Liver (tissue), 9 donors: Measurements from ENCODE around the gene PEX1. TPM values are rescaled to one million over a fixed set of nuclear protein-coding genes. Genes with fewer than 3 reads are reported as not detected.

ENCODE experiments used
- DNase-seq: peaks from one replicate; pipeline ENCODE4 v3.0.0-alpha.2; 2017; ENCODE audit warnings: low spot score
- H3K27ac ChIP-seq, 2 donors: one replicate each; pipeline ENCODE4 v1.7.0; 2013; ENCODE audit warnings: inconsistent platforms in 2 of 2, low read length in 2 of 2, control low read depth in 1 of 2, low read depth in 1 of 2, mild to moderate bottlenecking in 1 of 2
- H3K27me3 ChIP-seq, 4 donors: one replicate each; pipeline versions ENCODE4 v1.6.1 to v1.7.0; 2013; ENCODE audit warnings: low read length in 3 of 4, inconsistent platforms in 1 of 4, mild to moderate bottlenecking in 1 of 4, moderate library complexity in 1 of 4; ENCODE audit not compliant: control insufficient read depth in 4 of 4, insufficient read depth in 4 of 4
- H3K36me3 ChIP-seq, 4 donors: one replicate each; pipeline versions ENCODE4 v1.6.1 to v1.7.0; 2013; ENCODE audit warnings: low read length in 3 of 4, mild to moderate bottlenecking in 3 of 4, low read depth in 1 of 4, moderate library complexity in 1 of 4; ENCODE audit not compliant: control insufficient read depth in 4 of 4, insufficient read depth in 3 of 4
- H3K4me1 ChIP-seq, 4 donors: one replicate each; pipeline versions ENCODE4 v1.6.1 to v1.7.0; 2013; ENCODE audit warnings: low read length in 3 of 4, mild to moderate bottlenecking in 3 of 4, moderate library complexity in 1 of 4; ENCODE audit not compliant: control insufficient read depth in 4 of 4, insufficient read depth in 4 of 4
- H3K4me3 ChIP-seq, 3 donors: one replicate each; pipeline versions ENCODE4 v1.6.1 to v1.7.0; 2013; ENCODE audit warnings: low read length in 3 of 3, control low read depth in 1 of 3, low read depth in 1 of 3, mild to moderate bottlenecking in 1 of 3
- H3K9ac ChIP-seq, 2 donors: one replicate each; pipeline ENCODE4 v1.7.0; 2013; ENCODE audit warnings: low read length in 2 of 2, mild to moderate bottlenecking in 2 of 2, moderate library complexity in 2 of 2, control low read depth in 1 of 2, low read depth in 1 of 2
- H3K9me3 ChIP-seq, 4 donors: one replicate each; pipeline versions ENCODE4 v1.6.1 to v1.7.0; 2013; ENCODE audit warnings: low read length in 3 of 4; ENCODE audit not compliant: control insufficient read depth in 4 of 4
- EGR1 ChIP-seq, 2 donors: IDR thresholded peaks; 2 replicates each; pipeline ENCODE4 v1.6.1; 2016 to 2018; ENCODE audit warnings: antibody characterized with exemption in 2 of 2, low read depth in 2 of 2
- FOXA1 ChIP-seq: IDR thresholded peaks from 2 replicates; pipeline ENCODE4 v1.6.1; 2016; ENCODE audit warnings: antibody characterized with exemption
- FOXA2 ChIP-seq: IDR thresholded peaks from 2 replicates; pipeline ENCODE4 v1.6.1; 2016; ENCODE audit warnings: antibody characterized with exemption
- GABPA ChIP-seq, 2 donors: IDR thresholded peaks in 1 of 2; conservative IDR thresholded peaks in 1 of 2; 2 replicates each; pipeline ENCODE4 v1.6.1; 2016; ENCODE audit warnings: antibody characterized with exemption in 2 of 2, mild to moderate bottlenecking in 1 of 2, moderate library complexity in 1 of 2
- HNF4A ChIP-seq, 2 donors: conservative IDR thresholded peaks; 2 replicates each; pipeline ENCODE4 v1.6.1; 2016; ENCODE audit warnings: antibody characterized with exemption in 2 of 2, mild to moderate bottlenecking in 2 of 2
- HNF4G ChIP-seq: IDR thresholded peaks from 2 replicates; pipeline ENCODE4 v1.6.1; 2016; ENCODE audit warnings: antibody characterized with exemption
- NR2F2 ChIP-seq: IDR thresholded peaks from 2 replicates; pipeline ENCODE4 v1.6.1; 2016; ENCODE audit warnings: antibody characterized with exemption
- RAD21 ChIP-seq, 2 donors: IDR thresholded peaks; 2 replicates each; pipeline ENCODE4 v1.6.1; 2016; ENCODE audit warnings: antibody characterized with exemption in 2 of 2, mild to moderate bottlenecking in 2 of 2
- REST ChIP-seq: IDR thresholded peaks from 2 replicates; pipeline ENCODE4 v1.6.1; 2016; ENCODE audit warnings: antibody characterized with exemption, mild to moderate bottlenecking
- RXRA ChIP-seq, 2 donors: IDR thresholded peaks; 2 replicates each; pipeline ENCODE4 v1.6.1; 2017 to 2018; ENCODE audit warnings: antibody characterized with exemption in 2 of 2, mild to moderate bottlenecking in 1 of 2
- SP1 ChIP-seq: IDR thresholded peaks from 2 replicates; pipeline ENCODE4 v1.6.1; 2018; ENCODE audit warnings: antibody characterized with exemption, mild to moderate bottlenecking
- TAF1 ChIP-seq: conservative IDR thresholded peaks from 2 replicates; pipeline ENCODE4 v1.6.1; 2016; ENCODE audit warnings: antibody characterized with exemption, mild to moderate bottlenecking
- YY1 ChIP-seq: IDR thresholded peaks from 2 replicates; pipeline ENCODE4 v1.6.1; 2016; ENCODE audit warnings: antibody characterized with exemption, mild to moderate bottlenecking
- WGBS: extraction: QIAGEN DNeasy Blood & Tissue Kit; methylation state at CpG from one replicate; pipeline ENCODE4 v1.1.7; 2013; 5-methylcytosine and 5-hydroxymethylcytosine counted together
- polyA plus RNA-seq, 2 donors: library from polyadenylated mRNA; stranded (reverse) in 1 of 2; unstranded in 1 of 2; fragments of 200-250 nt in 1 of 2; fragments of >200 nt in 1 of 2; fragmentation: Nextera tagmentation in 1 of 2; extraction: Ambion mirVana in 1 of 2; gene quantifications; one replicate each; pipeline versions ENCODE4 v1.2.1 to v1.2.3, GENCODE V29; 2013 to 2015
- total RNA-seq, 2 donors: library from RNA; depleted of rRNA; stranded (reverse); fragments of >200 nt; gene quantifications; one replicate each; pipeline ENCODE4 v1.2.3, GENCODE V29; 2014
- TF ChIP-seq, protein P1 (sequence below): IDR thresholded peaks from 2 replicates; pipeline ENCODE4 v1.6.1; 2016; ENCODE audit warnings: antibody characterized with exemption
- TF ChIP-seq, protein P2 (sequence below): fragments of 150-350 bp; IDR thresholded peaks from 2 replicates; pipeline ENCODE4 v1.5.1; 2017; ENCODE audit warnings: improper control_type of control experiment, low read depth, low read length; ENCODE audit not compliant: missing input control
- TF ChIP-seq, protein P3 (sequence below): IDR thresholded peaks from 2 replicates; pipeline ENCODE4 v1.6.1; 2016; ENCODE audit warnings: antibody characterized with exemption
- TF ChIP-seq, protein P4 (sequence below): IDR thresholded peaks from 2 replicates; pipeline ENCODE4 v1.6.1; 2016; ENCODE audit warnings: antibody characterized with exemption
- donor health status: healthy.
- donor health status: healthy.
- donor health status: healthy.
- donor health status: healthy.
- donor health status: healthy.

The PEX1 gene
- total and polyA plus RNA-seq, 4 donors = 7.2 to 18.2 (median 9.0) TPM

GRCh38 chr7:92520024-92520423 lies 8.3 kb downstream of the PEX1 start:
- no peak for DNase-seq
- WGBS = 95% methylated on average over 1 of the region's 1 CpG
- no peaks in the 10 kb centered on the region for H3K9me3 ChIP-seq
- H3K9ac ChIP-seq = no peak overlapping the region
- TF ChIP-seq GABPA (IDR thresholded peaks at IDR 0.05 in 1 of 2, conservative IDR thresholded peaks at IDR 0.05 in 1 of 2) (no peak), HNF4A (conservative IDR thresholded peaks at IDR 0.05) (no peak), EGR1 (IDR thresholded peaks at IDR 0.05; ENCODE audit: low read depth in 2 of 2) (no peak), RXRA (IDR thresholded peaks at IDR 0.05) (no peak), RAD21 (IDR thresholded peaks at IDR 0.05) (no peak)
- no peaks in the 10 kb centered on the region for H3K27me3 ChIP-seq
- H3K36me3 ChIP-seq = peaks cover 3 to 20% (median 13%) of the 10 kb centered on the region in 4 donors
- H3K27ac ChIP-seq = no peak overlapping the region
- no peaks in the 10 kb centered on the region for H3K4me1 ChIP-seq
- H3K4me3 ChIP-seq = no peak overlapping the region

- H3K4me1 ChIP-seq = no peaks in the 10 kb centered on the region
- H3K27ac ChIP-seq = no peak overlapping the region
- no peak overlapping the region for H3K4me3 ChIP-seq
- TF ChIP-seq NR2F2 = no peak
- no peak for TF ChIP-seq EGR1 (IDR thresholded peaks at IDR 0.05; ENCODE audit: low read depth in 2 of 2)
- no peak for TF ChIP-seq REST
- TF ChIP-seq GABPA (IDR thresholded peaks at IDR 0.05 in 1 of 2, conservative IDR thresholded peaks at IDR 0.05 in 1 of 2) = no peak
- no peak for TF ChIP-seq FOXA1
- TF ChIP-seq YY1 = no peak
- TF ChIP-seq, protein P1, sequence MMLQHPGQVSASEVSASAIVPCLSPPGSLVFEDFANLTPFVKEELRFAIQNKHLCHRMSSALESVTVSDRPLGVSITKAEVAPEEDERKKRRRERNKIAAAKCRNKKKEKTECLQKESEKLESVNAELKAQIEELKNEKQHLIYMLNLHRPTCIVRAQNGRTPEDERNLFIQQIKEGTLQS = no peak
- TF ChIP-seq, protein P2, sequence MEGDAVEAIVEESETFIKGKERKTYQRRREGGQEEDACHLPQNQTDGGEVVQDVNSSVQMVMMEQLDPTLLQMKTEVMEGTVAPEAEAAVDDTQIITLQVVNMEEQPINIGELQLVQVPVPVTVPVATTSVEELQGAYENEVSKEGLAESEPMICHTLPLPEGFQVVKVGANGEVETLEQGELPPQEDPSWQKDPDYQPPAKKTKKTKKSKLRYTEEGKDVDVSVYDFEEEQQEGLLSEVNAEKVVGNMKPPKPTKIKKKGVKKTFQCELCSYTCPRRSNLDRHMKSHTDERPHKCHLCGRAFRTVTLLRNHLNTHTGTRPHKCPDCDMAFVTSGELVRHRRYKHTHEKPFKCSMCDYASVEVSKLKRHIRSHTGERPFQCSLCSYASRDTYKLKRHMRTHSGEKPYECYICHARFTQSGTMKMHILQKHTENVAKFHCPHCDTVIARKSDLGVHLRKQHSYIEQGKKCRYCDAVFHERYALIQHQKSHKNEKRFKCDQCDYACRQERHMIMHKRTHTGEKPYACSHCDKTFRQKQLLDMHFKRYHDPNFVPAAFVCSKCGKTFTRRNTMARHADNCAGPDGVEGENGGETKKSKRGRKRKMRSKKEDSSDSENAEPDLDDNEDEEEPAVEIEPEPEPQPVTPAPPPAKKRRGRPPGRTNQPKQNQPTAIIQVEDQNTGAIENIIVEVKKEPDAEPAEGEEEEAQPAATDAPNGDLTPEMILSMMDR = no peak
- TF ChIP-seq, protein P3, sequence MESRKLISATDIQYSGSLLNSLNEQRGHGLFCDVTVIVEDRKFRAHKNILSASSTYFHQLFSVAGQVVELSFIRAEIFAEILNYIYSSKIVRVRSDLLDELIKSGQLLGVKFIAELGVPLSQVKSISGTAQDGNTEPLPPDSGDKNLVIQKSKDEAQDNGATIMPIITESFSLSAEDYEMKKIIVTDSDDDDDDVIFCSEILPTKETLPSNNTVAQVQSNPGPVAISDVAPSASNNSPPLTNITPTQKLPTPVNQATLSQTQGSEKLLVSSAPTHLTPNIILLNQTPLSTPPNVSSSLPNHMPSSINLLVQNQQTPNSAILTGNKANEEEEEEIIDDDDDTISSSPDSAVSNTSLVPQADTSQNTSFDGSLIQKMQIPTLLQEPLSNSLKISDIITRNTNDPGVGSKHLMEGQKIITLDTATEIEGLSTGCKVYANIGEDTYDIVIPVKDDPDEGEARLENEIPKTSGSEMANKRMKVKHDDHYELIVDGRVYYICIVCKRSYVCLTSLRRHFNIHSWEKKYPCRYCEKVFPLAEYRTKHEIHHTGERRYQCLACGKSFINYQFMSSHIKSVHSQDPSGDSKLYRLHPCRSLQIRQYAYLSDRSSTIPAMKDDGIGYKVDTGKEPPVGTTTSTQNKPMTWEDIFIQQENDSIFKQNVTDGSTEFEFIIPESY = no peak
- no peak for TF ChIP-seq RXRA (IDR thresholded peaks at IDR 0.05)
- no peak for TF ChIP-seq SP1
- no peak for TF ChIP-seq HNF4G
- TF ChIP-seq TAF1 = no peak
- TF ChIP-seq, protein P4, sequence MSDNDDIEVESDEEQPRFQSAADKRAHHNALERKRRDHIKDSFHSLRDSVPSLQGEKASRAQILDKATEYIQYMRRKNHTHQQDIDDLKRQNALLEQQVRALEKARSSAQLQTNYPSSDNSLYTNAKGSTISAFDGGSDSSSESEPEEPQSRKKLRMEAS = no peak
- TF ChIP-seq HNF4A (conservative IDR thresholded peaks at IDR 0.05) = no peak
- no peak for TF ChIP-seq FOXA2
- no peak overlapping the region for H3K9ac ChIP-seq
- peaks cover 3 to 20% (median 13%) of the 10 kb centered on the region in 4 donors for H3K36me3 ChIP-seq
- H3K27me3 ChIP-seq = no peaks in the 10 kb centered on the region
- WGBS = 94% methylated on average over 3 of the region's 3 CpGs
- no peak for DNase-seq
- H3K9me3 ChIP-seq = no peaks in the 10 kb centered on the region
Measured at GRCh38 chr7:92517631-92518030, 10.7 kb downstream of the PEX1 start.
